Right lobe of liver (tissue), 4 donors: ENCODE results near the gene TBC1D5.

Source experiments
- CTCF ChIP-seq, 4 donors: fragments of 200-600 bp in 3 of 4; fragments of 450-650 bp in 1 of 4; IDR thresholded peaks; one replicate each; pipeline versions ENCODE4 v1.5.1 to v1.8.0; 2016 to 2022; ENCODE audit warnings: antibody characterized with exemption in 4 of 4, mild to moderate bottlenecking in 2 of 4
- POLR2A ChIP-seq: fragments of 450-650 bp; IDR thresholded peaks from one replicate; pipeline ENCODE4 v1.6.1; 2017; ENCODE audit warnings: antibody characterized with exemption, mild to moderate bottlenecking
- donor health status: DM: no; HTN: no; CAD: no.
- donor health status: DM: no; HTN: no; CAD: no.
- donor health status: DM: no; HTN: yes; CAD: no.

GRCh38 chr3:17481116-17481515 lies 261.3 kb downstream of the TBC1D5 start:
- TF ChIP-seq CTCF (IDR thresholded peaks at IDR 0.05) (no peak), POLR2A (no peak)
